ENCODE data around the gene PRKRA. TPM values are rescaled to one million over a fixed set of nuclear protein-coding genes. Genes with fewer than 3 reads are reported as not detected.

The PRKRA gene
- total RNA-seq, 1 donor from 2014 or later = 67.8 TPM

GRCh38 chr2:178403671-178404306 is 47.2 kb downstream of the PRKRA start:
- intact Hi-C loops (cut with micrococcal nuclease) = loop anchor here (1.0 kb wide), 1 partner anchor 10 kb away; no protein-coding TSS in a partner anchor

DNA sequence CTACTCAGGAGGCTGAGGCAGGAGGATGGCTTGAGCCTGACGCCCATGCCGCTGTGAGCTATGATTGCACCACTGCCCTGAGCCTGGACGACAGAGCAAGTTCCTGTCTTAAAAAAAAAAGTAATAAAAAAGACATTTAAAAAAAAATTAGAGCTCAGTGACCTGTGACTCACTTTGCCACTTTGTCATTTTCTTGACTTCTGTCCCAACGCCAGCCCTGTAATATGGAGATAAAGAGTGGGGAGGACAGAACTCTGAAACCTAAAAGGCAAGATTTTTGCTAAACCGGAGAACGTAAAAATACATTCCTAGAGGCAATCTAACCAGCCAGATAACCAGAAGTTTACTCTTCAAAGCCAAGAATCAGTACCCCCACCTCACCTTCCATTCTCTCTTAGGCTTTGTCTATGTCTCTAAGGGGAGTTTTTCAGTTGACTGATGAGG is 49.0 kb downstream of the PRKRA start:
- peaks cover 39% of the 10 kb centered on the region for H3K4me1 Mint-ChIP-seq (ENCODE audit: low read depth)
- intact Hi-C loops (cut with micrococcal nuclease) = no loop called here
- no peaks in the 10 kb centered on the region for H3K9me3 Mint-ChIP-seq
- no peak overlapping the region for H3K27ac Mint-ChIP-seq
- H3K4me3 Mint-ChIP-seq (ENCODE audit: low read depth) = no peak overlapping the region
- peaks cover 3% of the 10 kb centered on the region for H3K36me3 Mint-ChIP-seq (ENCODE audit: low read depth)
- DNase-seq (ENCODE audit: low spot score) = no peak
- H3K27me3 Mint-ChIP-seq (ENCODE audit: low read depth) = peaks cover 5% of the 10 kb centered on the region

More at GRCh38 chr2:178403671-178404306, 47.2 kb downstream of the PRKRA start:
- Mint-ChIP-seq H3K27me3 (ENCODE audit: low read depth) (peaks cover 5% of the 10 kb centered on the region), H3K9me3 (no peaks in the 10 kb centered on the region), H3K4me1 (ENCODE audit: low read depth) (peaks cover 36% of the 10 kb centered on the region), H3K36me3 (ENCODE audit: low read depth) (peaks cover 4% of the 10 kb centered on the region), H3K4me3 (ENCODE audit: low read depth) (peak overlapping the region; percentile 60), H3K27ac (peak overlapping the region; percentile 93)
- no peak for DNase-seq (ENCODE audit: low spot score)

DNA sequence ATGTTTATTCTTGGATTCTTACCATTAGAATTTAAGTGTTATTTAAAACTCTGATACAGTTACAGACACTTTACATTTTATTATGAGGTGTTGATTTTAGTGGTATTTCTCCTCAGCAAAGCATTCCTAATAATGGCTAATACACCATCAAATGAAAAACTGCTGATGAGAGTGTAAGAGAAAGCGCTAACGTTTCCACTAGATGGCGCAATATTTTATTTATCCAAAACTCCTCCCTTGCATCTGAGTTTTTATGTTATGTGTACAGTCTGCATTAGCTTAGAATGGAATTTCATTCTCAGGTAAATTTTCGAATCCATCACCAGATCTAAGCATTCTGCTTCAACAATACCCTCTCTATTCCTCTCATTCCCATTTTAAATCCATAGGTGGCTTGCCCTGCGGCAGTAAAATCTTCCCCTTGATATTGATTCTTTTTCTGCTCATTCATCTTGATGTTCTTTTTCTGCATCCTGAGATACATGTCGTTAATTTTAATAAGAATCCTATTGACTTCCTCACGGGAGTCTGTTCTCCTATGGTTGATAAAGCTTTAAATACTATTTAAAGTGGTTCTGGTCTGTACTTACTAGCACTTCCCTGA is 53.9 kb downstream of the PRKRA start:
- Mint-ChIP-seq H3K4me1 (ENCODE audit: low read depth) (peaks cover 12% of the 10 kb centered on the region), H3K9me3 (no peaks in the 10 kb centered on the region), H3K27ac (no peak overlapping the region), H3K27me3 (ENCODE audit: low read depth) (peaks cover 21% of the 10 kb centered on the region), H3K4me3 (ENCODE audit: low read depth) (no peak overlapping the region), H3K36me3 (ENCODE audit: low read depth) (no peaks in the 10 kb centered on the region)
- intact Hi-C loops (cut with micrococcal nuclease) = loop anchor here (1.0 to 5.0 kb wide), 2 partner anchors 17 to 90 kb away; no protein-coding TSS in a partner anchor
- no peak for DNase-seq (ENCODE audit: low spot score)

- Mint-ChIP-seq H3K4me3 (ENCODE audit: low read depth) (no peak overlapping the region), H3K27me3 (ENCODE audit: low read depth) (peaks cover 19% of the 10 kb centered on the region), H3K9me3 (no peaks in the 10 kb centered on the region), H3K27ac (no peak overlapping the region), H3K4me1 (ENCODE audit: low read depth) (peaks cover 8% of the 10 kb centered on the region), H3K36me3 (ENCODE audit: low read depth) (no peaks in the 10 kb centered on the region)
- intact Hi-C loops (cut with micrococcal nuclease) = loop anchor here (5.0 kb wide), 1 partner anchor 89 kb away; no protein-coding TSS in a partner anchor
- DNase-seq (ENCODE audit: low spot score) = no peak
Measured at GRCh38 chr2:178395941-178396570, 54.9 kb downstream of the PRKRA start.

DNA sequence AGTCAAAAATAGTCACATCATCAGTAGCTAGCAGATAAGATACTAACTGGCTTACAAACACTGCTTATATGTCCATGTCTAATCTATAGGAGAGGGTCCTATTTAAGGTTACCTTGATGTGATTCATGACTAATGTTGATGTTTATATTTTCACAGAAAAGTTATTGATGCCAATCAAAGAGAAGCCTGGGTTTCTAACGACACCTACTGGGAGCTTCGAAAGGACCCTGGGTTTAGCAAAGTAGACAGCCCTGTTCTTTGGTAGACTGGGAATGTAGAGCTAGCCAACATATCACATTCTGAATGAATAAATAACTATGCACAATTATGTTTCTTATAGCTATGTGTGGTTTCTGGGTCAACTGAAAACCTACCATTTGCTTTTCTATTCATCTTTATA is 55.7 kb downstream of the PRKRA start:
- Mint-ChIP-seq H3K4me1 (ENCODE audit: low read depth) (peaks cover 8% of the 10 kb centered on the region), H3K9me3 (no peaks in the 10 kb centered on the region), H3K27ac (no peak overlapping the region), H3K4me3 (ENCODE audit: low read depth) (no peak overlapping the region), H3K27me3 (ENCODE audit: low read depth) (peaks cover 20% of the 10 kb centered on the region), H3K36me3 (ENCODE audit: low read depth) (no peaks in the 10 kb centered on the region)
- intact Hi-C loops (cut with micrococcal nuclease) = loop anchor here (5.0 kb wide), 1 partner anchor 88 kb away; no protein-coding TSS in a partner anchor
- DNase-seq (ENCODE audit: low spot score) = no peak

GRCh38 chr2:178394859-178395258 is 56.1 kb downstream of the PRKRA start:
- intact Hi-C loops (cut with micrococcal nuclease) = loop anchor here (5.0 kb wide), 1 partner anchor 88 kb away; no protein-coding TSS in a partner anchor
- Mint-ChIP-seq H3K9me3 (no peaks in the 10 kb centered on the region), H3K4me3 (ENCODE audit: low read depth) (no peak overlapping the region), H3K27me3 (ENCODE audit: low read depth) (peaks cover 22% of the 10 kb centered on the region), H3K27ac (no peak overlapping the region), H3K4me1 (ENCODE audit: low read depth) (peaks cover 8% of the 10 kb centered on the region), H3K36me3 (ENCODE audit: low read depth) (no peaks in the 10 kb centered on the region)
- DNase-seq (ENCODE audit: low spot score) = no peak

DNA sequence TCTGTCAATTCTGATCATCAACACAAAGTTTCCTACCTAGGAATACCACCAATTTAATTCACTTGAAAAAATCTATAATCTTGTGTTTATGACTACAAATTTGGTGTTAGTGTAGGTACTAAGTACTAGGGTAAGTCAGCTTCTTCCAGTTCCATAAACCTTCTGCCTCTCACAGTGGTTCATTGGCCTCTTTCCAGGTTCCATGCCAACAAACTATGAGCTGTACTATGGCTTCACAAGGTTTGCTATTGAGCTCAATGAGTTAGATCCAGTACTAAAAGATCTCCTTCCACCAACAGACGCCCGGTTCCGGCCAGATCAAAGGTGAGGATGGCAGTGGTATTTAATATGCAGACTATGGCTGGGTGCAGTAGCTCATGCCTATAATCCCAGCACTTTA is 58.8 kb downstream of the PRKRA start:
- Mint-ChIP-seq H3K36me3 (ENCODE audit: low read depth) (no peaks in the 10 kb centered on the region), H3K4me1 (ENCODE audit: low read depth) (peaks cover 4% of the 10 kb centered on the region), H3K9me3 (no peaks in the 10 kb centered on the region), H3K4me3 (ENCODE audit: low read depth) (no peak overlapping the region), H3K27me3 (ENCODE audit: low read depth) (peaks cover 22% of the 10 kb centered on the region), H3K27ac (no peak overlapping the region)
- DNase-seq (ENCODE audit: low spot score) = no peak
- intact Hi-C loops (cut with micrococcal nuclease) = no loop called here

- Mint-ChIP-seq H3K27ac (no peak overlapping the region), H3K4me3 (ENCODE audit: low read depth) (no peak overlapping the region), H3K4me1 (ENCODE audit: low read depth) (peaks cover 6% of the 10 kb centered on the region), H3K27me3 (ENCODE audit: low read depth) (peaks cover 22% of the 10 kb centered on the region), H3K36me3 (ENCODE audit: low read depth) (no peaks in the 10 kb centered on the region), H3K9me3 (no peaks in the 10 kb centered on the region)
- no peak for DNase-seq (ENCODE audit: low spot score)
- intact Hi-C loops (cut with micrococcal nuclease) = no loop called here
Measured at GRCh38 chr2:178391701-178392100, 59.3 kb downstream of the PRKRA start.

DNA sequence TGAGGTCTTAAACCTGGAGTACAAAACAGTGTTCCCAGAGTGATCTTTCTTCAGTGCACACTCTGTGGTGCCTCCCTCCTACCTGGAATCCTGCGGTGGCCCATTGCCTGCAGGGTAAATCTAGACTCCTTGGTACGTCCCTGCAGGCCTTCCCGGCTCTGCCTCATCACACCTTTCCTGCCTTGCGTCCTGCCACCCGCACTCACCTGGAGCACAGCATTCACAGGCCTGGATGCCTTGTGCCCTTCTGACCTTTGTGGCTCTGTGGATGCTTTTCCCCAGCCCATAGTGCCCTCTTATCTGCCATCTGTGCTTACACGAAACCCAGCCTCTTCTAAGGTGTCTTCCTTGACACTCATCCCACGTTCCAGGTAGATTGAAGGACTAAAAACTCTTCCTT is 62.7 kb downstream of the PRKRA start:
- no peak for DNase-seq (ENCODE audit: low spot score)
- H3K9me3 Mint-ChIP-seq = no peaks in the 10 kb centered on the region
- H3K4me1 Mint-ChIP-seq (ENCODE audit: low read depth) = peaks cover 6% of the 10 kb centered on the region
- H3K4me3 Mint-ChIP-seq (ENCODE audit: low read depth) = no peak overlapping the region
- H3K36me3 Mint-ChIP-seq (ENCODE audit: low read depth) = no peaks in the 10 kb centered on the region
- H3K27ac Mint-ChIP-seq = no peak overlapping the region
- peaks cover 10% of the 10 kb centered on the region for H3K27me3 Mint-ChIP-seq (ENCODE audit: low read depth)
- intact Hi-C loops (cut with micrococcal nuclease) = no loop called here

DNA sequence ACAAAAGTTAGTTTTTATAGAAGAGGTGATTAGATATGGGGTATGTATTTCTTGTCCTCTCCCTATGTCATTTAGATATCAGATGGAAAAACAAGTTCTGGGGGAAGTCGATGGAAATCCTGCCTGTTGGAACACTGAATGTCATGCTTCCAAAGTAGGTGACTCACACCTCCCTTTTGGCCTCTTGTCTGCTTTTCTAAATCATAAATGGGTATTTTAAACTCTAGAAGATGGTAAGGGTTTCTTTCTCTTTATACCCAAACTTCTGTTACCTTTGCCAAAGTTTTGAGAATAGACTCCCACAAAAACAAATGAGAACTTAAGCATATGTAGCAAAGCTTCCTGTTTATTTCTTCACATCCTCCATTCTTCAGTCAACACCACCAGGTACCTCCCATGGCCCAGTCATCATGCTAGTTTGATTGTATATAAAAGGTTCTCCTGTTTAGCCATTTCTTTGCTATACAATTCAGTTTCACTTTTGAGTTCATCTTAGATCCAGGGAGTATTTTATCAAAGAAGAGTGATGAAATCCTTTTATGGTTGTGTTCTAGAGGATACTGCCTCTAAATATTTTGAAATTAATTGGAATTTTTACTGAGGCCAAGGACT is 63.9 kb downstream of the PRKRA start:
- Mint-ChIP-seq H3K4me1 (ENCODE audit: low read depth) (peaks cover 6% of the 10 kb centered on the region), H3K27ac (no peak overlapping the region), H3K27me3 (ENCODE audit: low read depth) (peaks cover 4% of the 10 kb centered on the region), H3K4me3 (ENCODE audit: low read depth) (no peak overlapping the region), H3K36me3 (ENCODE audit: low read depth) (no peaks in the 10 kb centered on the region), H3K9me3 (no peaks in the 10 kb centered on the region)
- DNase-seq (ENCODE audit: low spot score) = no peak
- intact Hi-C loops (cut with micrococcal nuclease) = no loop called here

DNA sequence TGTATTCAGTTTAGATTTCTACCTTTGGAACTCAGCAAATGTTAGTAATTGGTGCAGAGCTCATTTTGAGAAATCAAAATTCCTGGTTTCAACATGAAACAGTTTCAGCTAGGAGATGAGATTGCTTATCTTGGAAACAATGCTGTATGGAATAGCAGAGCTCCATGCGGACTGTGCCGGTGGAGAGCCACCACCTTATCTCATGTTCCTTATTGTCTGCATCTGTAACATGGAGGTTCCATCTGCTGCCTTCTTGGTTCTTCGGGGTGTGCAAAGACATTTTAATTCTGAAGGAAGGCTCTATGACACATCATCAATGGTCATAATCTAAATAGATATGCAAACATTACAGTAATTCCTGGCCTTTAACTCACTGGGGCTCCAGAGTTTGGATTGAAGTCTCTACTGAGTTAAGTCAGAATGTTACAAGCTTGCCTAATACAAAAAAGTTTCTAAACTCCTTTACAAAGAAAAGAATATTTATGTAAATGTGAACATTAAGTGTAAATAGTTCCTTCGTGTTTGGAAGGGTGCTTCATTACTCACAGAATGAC is 65.3 kb downstream of the PRKRA start:
- no peaks in the 10 kb centered on the region for H3K9me3 Mint-ChIP-seq
- H3K4me3 Mint-ChIP-seq (ENCODE audit: low read depth) = no peak overlapping the region
- no peaks in the 10 kb centered on the region for H3K36me3 Mint-ChIP-seq (ENCODE audit: low read depth)
- no peak for DNase-seq (ENCODE audit: low spot score)
- H3K27me3 Mint-ChIP-seq (ENCODE audit: low read depth) = peaks cover 3% of the 10 kb centered on the region
- peaks cover 13% of the 10 kb centered on the region for H3K4me1 Mint-ChIP-seq (ENCODE audit: low read depth)
- no peak overlapping the region for H3K27ac Mint-ChIP-seq
- intact Hi-C loops (cut with micrococcal nuclease) = no loop called here

GRCh38 chr2:178383718-178384117 is 67.3 kb downstream of the PRKRA start:
- Mint-ChIP-seq H3K4me3 (ENCODE audit: low read depth) (no peak overlapping the region), H3K4me1 (ENCODE audit: low read depth) (peaks cover 22% of the 10 kb centered on the region), H3K9me3 (no peaks in the 10 kb centered on the region), H3K27me3 (ENCODE audit: low read depth) (peaks cover 2% of the 10 kb centered on the region), H3K27ac (no peak overlapping the region), H3K36me3 (ENCODE audit: low read depth) (no peaks in the 10 kb centered on the region)
- intact Hi-C loops (cut with micrococcal nuclease) = no loop called here
- no peak for DNase-seq (ENCODE audit: low spot score)

Data from activated T-helper 2 cell treated with anti-CD3 and anti-CD28 coated beads, Interferon-gamma antibody, Interleukin-2, Interleukin-4, amounts not matched to agents 10 μg/mL and 5 μg/mL and 100 μg/mL, durations not matched to agents 14 hours and 24 hours and 36 hours (primary cell).